OCI-LY3 (cell line): ENCODE measurements around the gene CHML.

Source experiments
- H2AFZ ChIP-seq: fragments of 200-600, 300-600 bp; shearing (Covaris generic); 2 replicates; pipeline ENCODE4 v1.6.0; 2014; ENCODE audit warnings: antibody characterized with exemption, low read depth, low read length
- H3K27ac ChIP-seq: fragments of 200-600, 300-600 bp; sonication (generic); 2 replicates; pipeline ENCODE4 v1.5.1; 2014; ENCODE audit warnings: mild to moderate bottlenecking, low read length, moderate library complexity, mixed read lengths
- H3K27me3 ChIP-seq: fragments of 200-600, 300-600 bp; sonication (generic); 2 replicates; pipeline ENCODE4 v1.6.1; 2014; ENCODE audit warnings: low read depth, low read length, mixed read lengths
- H3K36me3 ChIP-seq: fragments of 200-600, 300-600 bp; sonication (generic); replicated peaks from 2 replicates; pipeline ENCODE3; 2014; ENCODE audit warnings: low read depth, low read length, mixed read lengths
- H3K4me1 ChIP-seq: fragments of 300-600, 200-600 bp; sonication (generic); 2 replicates; pipeline ENCODE4 v1.6.1; 2014; ENCODE audit warnings: low read length, mixed read lengths
- H3K4me2 ChIP-seq: fragments of 200-600, 300-600 bp; sonication (generic); 2 replicates; pipeline ENCODE4 v1.6.1; 2014; ENCODE audit warnings: low read length, mixed read lengths
- H3K4me3 ChIP-seq: fragments of 300-600, 200-600 bp; sonication (generic); 2 replicates; pipeline ENCODE4 v1.5.1; 2014; ENCODE audit warnings: antibody characterized with exemption, mild to moderate bottlenecking, low read length, moderate library complexity
- H3K79me2 ChIP-seq: fragments of 300-600, 200-600 bp; shearing (Covaris generic); 2 replicates; pipeline ENCODE4 v1.6.1; 2014; ENCODE audit warnings: mild to moderate bottlenecking, low read length, mixed read lengths
- H3K9ac ChIP-seq: fragments of 300-600, 200-600 bp; shearing (Covaris generic); 2 replicates; pipeline ENCODE4 v1.6.0; 2014; ENCODE audit warnings: mild to moderate bottlenecking, low read length, moderate library complexity
- H3K9me3 ChIP-seq: fragments of 200-600, 300-600 bp; shearing (Covaris generic); 2 replicates; pipeline ENCODE4 v1.6.1; 2014; ENCODE audit warnings: low read length, mixed read lengths; ENCODE audit not compliant: insufficient read depth
- H4K20me1 ChIP-seq: fragments of 200-600, 300-600 bp; sonication (generic); 2 replicates; pipeline ENCODE4 v1.6.1; 2016; ENCODE audit warnings: low read length, mixed read lengths; ENCODE audit not compliant: insufficient read depth
- EZH2phosphoT487 ChIP-seq: fragments of 200-600 bp; shearing (Covaris generic); IDR thresholded peaks from 2 replicates; pipeline ENCODE4 v1.6.1; 2018; ENCODE audit warnings: antibody characterized with exemption, mixed run types, low read depth
- TF ChIP-seq, protein P1 (sequence below): fragments of 200-600, 300-600 bp; sonication (generic); IDR thresholded peaks from 2 replicates; pipeline ENCODE4 v1.5.1; 2014; ENCODE audit warnings: antibody characterized with exemption, low read length, low read depth

The CHML gene

DNA sequence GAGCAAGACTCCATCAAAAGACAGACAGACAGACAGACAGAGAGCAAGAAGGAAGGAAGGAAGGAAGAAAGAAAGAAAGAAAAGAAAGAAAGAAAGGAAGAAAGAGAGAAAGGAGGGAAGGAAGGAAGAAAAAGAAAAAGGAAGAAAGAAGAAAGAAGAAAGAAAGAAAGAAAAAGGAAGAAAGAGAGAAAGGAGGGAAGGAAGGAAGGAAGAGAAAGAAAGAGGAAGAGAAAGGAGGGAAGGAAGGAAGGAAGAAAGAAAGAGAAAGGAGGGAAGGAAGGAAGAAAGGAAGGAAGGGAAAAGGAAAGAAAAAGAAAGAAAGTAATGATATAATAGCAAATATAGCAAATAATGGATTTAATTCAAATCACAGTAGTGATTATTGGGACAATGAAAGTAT, 32.7 kb downstream of the CHML start:
- TF ChIP-seq, protein P1, sequence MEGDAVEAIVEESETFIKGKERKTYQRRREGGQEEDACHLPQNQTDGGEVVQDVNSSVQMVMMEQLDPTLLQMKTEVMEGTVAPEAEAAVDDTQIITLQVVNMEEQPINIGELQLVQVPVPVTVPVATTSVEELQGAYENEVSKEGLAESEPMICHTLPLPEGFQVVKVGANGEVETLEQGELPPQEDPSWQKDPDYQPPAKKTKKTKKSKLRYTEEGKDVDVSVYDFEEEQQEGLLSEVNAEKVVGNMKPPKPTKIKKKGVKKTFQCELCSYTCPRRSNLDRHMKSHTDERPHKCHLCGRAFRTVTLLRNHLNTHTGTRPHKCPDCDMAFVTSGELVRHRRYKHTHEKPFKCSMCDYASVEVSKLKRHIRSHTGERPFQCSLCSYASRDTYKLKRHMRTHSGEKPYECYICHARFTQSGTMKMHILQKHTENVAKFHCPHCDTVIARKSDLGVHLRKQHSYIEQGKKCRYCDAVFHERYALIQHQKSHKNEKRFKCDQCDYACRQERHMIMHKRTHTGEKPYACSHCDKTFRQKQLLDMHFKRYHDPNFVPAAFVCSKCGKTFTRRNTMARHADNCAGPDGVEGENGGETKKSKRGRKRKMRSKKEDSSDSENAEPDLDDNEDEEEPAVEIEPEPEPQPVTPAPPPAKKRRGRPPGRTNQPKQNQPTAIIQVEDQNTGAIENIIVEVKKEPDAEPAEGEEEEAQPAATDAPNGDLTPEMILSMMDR: no peak
- no peak for TF ChIP-seq EZH2phosphoT487
- no peak overlapping the region for H3K9ac ChIP-seq

GRCh38 chr1:241606544-241606943, 33.6 kb downstream of the CHML start:
- Histone ChIP-seq H4K20me1 (no peaks in the 10 kb centered on the region), H3K79me2 (no peaks in the 10 kb centered on the region), H3K9me3 (no peaks in the 10 kb centered on the region), H3K27me3 (no peaks in the 10 kb centered on the region), H3K27ac (no peak overlapping the region), H3K9ac (no peak overlapping the region), H3K36me3 (no peaks in the 10 kb centered on the region), H2AFZ (no peak overlapping the region), H3K4me2 (no peak overlapping the region), H3K4me1 (peaks cover 10% of the 10 kb centered on the region), H3K4me3 (no peak overlapping the region)
- TF ChIP-seq, protein P1: no peak
- TF ChIP-seq EZH2phosphoT487: no peak

More for the DNA sequence above, 32.7 kb downstream of the CHML start:
- no peaks in the 10 kb centered on the region for H3K36me3 ChIP-seq
- no peak overlapping the region for H2AFZ ChIP-seq
- H3K9me3 ChIP-seq: no peaks in the 10 kb centered on the region
- H3K79me2 ChIP-seq: no peaks in the 10 kb centered on the region
- H3K4me2 ChIP-seq: no peak overlapping the region
- no peak overlapping the region for H3K4me3 ChIP-seq
- H3K27ac ChIP-seq: no peak overlapping the region
- no peaks in the 10 kb centered on the region for H4K20me1 ChIP-seq
- H3K27me3 ChIP-seq: no peaks in the 10 kb centered on the region
- peaks cover 10% of the 10 kb centered on the region for H3K4me1 ChIP-seq

GRCh38 chr1:241605146-241605805, 34.9 kb downstream of the CHML start:
- H3K4me2 ChIP-seq: no peak overlapping the region
- H3K9ac ChIP-seq: no peak overlapping the region
- no peaks in the 10 kb centered on the region for H3K79me2 ChIP-seq
- TF ChIP-seq, protein P1: peak; percentile 76
- TF ChIP-seq EZH2phosphoT487: no peak
- no peak overlapping the region for H3K4me3 ChIP-seq
- no peaks in the 10 kb centered on the region for H4K20me1 ChIP-seq
- H3K27ac ChIP-seq: no peak overlapping the region
- H3K4me1 ChIP-seq: peaks cover 15% of the 10 kb centered on the region
- no peak overlapping the region for H2AFZ ChIP-seq
- no peaks in the 10 kb centered on the region for H3K27me3 ChIP-seq
- no peaks in the 10 kb centered on the region for H3K9me3 ChIP-seq
- no peaks in the 10 kb centered on the region for H3K36me3 ChIP-seq

DNA sequence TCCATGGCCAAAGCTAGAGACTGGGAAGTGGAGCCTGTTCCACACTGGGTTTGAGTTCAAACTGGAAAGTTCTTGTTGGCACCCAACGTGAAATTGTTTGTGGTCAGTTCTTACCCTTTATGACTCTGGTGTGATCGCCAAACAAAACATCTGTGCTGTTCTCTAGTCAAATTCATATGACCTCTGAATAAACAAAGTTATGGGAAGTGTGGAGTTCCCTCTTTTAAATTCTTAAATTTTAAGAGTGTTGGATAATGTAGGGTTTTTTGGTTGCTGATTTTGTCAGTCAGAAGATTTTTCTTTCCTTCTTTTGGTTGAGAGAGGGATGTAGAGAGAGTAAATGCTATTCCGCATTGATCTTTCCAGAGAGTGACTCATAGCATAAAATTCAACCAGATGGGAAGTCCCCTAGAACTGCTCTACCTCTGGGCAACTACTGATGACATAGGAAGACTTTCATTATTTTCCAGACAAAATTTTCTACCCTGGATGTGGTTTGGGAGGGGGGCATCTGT, 36.4 kb downstream of the CHML start:
- no peak overlapping the region for H3K4me3 ChIP-seq
- H3K79me2 ChIP-seq: no peaks in the 10 kb centered on the region
- peaks cover 23% of the 10 kb centered on the region for H3K4me1 ChIP-seq
- no peak overlapping the region for H3K9ac ChIP-seq
- no peak overlapping the region for H2AFZ ChIP-seq
- no peak overlapping the region for H3K4me2 ChIP-seq
- H3K36me3 ChIP-seq: no peaks in the 10 kb centered on the region
- H3K27ac ChIP-seq: no peak overlapping the region
- no peaks in the 10 kb centered on the region for H3K9me3 ChIP-seq
- no peaks in the 10 kb centered on the region for H4K20me1 ChIP-seq
- H3K27me3 ChIP-seq: no peaks in the 10 kb centered on the region
- TF ChIP-seq, protein P1: no peak
- TF ChIP-seq EZH2phosphoT487: no peak
